HG03571 (cell line): Measurements from ENCODE around the gene PCDHGB1.
"Not testable (repeated sequence)": the region's sequence is repeated elsewhere in the genome, so short reads cannot be mapped to it uniquely, and the experiment has no call there.

ENCODE experiments used
- ATAC-seq: cut with Tn5 transposase; IDR thresholded peaks from one replicate; pipeline ENCODE4 v1.9.1; 2021; ENCODE audit not compliant: unreplicated experiment

Gene PCDHGB1

DNA sequence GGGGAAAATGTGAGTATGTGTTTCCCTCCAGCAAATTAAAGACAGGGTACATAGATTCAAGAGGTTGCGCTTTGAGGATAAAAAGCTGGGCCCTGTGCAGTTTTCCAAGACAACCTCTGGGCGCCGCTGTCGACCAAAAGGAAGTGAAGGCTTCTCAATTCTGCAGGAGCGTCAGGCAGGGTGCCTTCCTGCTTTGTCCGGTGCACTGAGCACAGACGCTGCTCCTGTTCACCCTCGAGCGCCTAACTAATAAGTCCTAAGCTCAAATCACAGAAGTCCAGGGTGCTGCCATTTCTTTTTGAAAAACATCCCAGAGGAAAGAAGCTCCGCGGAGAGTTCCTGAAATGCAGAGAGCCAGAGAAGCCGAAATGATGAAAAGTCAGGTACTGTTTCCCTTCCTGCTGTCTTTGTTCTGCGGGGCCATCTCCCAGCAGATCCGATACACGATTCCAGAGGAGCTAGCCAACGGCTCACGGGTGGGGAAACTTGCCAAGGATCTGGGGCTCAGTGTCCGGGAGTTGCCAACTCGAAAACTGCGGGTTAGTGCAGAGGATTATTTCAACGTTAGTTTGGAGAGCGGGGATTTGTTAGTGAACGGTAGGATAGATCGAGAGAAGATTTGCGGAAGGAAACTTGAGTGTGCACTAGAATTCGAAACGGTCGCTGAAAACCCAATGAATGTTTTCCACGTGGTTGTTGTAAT is at the start of gene PCDHGB1:
PCDHGB1 (plus strand) TSS at position 183 of the 703 bp plus-strand sequence; CDS start at position 345, 162 bp downstream.
- ATAC-seq = no peak

- ATAC-seq = no peak
Observed at GRCh38 chr5:141303756-141304155, 46.1 kb upstream of the PCDHGB1 start, which contains the start of gene SLC25A2. Gene SLC25A2, minus strand, starts transcription at chr5:141304049. Its CDS starts 184 bp downstream, at chr5:141303865.

- no peak for ATAC-seq
Observed at GRCh38 chr5:141306630-141307029, 43.3 kb upstream of the PCDHGB1 start.

DNA sequence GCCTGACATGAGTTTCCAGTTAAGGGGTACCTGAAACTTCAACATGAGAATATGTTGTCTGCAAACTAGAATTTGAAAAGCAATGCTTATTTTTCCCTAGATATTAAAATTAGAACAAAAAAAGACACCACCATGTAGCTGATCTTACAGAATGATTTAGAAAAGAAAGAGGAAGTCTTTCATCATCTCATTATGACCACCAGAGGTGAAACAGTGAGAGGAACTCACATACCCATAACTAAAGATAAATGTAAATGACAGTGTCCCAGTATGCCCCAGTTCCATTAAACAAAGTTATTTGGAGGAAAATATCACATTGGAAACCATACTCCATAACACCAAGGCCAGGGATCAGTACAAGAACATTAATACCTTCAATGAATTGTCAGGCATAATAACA is 36.2 kb upstream of the PCDHGB1 start:
- no peak for ATAC-seq

- not testable (repeated sequence) for ATAC-seq
Observed at GRCh38 chr5:141316963-141317362, 32.9 kb upstream of the PCDHGB1 start.

GRCh38 chr5:141319202-141319601 is 30.7 kb upstream of the PCDHGB1 start:
- ATAC-seq = no peak

DNA sequence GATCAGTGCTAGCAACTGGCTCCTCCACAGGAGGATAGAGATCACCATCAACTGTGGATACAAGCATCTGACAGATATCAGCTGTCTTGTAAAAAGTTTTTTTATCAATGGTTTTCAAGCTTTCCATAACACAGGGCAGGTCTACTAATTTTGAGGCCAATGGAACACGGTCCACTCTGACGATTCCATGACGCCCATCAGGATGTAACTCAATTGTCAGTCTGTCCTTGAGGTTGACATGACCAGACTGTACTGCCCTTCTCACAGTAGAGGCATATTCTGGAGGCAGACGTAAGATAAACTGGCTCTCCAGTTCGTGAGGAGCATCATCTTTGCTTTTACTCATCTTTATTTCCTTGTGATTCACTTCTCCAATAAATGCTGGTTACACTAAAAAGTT is 30.2 kb upstream of the PCDHGB1 start:
- ATAC-seq = no peak

DNA sequence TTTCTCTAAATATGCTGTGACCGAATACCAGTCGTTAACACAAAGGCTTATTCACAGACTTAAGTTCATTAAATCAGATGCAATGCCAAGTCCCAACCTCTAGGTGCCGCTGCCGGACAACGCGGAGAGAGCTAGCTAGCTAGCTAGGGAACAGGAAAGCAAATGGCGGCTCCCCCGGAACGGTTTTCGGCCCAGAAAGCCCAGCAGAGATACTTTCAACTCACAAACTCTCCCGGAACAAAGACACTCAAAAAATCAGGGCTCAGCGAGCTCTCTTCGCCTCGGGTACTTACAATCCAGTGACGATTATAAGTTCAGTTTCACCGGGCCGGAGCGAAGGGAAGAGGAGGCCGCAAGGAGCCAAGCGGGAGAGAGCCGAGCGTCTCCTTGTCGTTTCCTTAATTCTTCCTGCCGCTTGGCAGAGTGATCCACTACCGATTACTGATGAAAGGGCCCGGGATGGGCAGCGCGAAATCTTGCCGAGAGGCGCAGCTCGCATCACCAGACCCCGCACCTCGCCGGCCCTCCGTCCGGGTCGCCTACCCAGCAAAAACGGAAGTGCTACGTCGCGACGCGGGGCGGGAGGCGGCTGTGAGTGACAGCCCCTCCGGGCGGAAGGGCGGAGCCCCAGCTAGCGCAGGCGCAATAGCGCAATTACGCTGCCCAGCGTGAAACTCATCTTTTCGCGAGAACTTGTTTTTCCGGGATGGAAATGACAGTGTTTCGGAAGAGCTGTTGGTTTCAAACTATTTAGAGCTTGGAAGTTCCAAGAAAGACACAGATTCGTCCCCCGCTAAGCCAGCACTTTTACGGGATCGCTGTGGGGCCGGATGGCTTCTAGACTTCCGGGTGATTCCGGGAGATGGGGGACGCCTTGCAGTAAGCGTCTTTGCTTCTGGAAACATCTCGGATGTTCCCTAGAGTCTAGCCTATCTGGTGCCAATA is 29.4 kb upstream of the PCDHGB1 start, which contains the start of gene TAF7:
TAF7 (minus strand) TSS at position 560 of the 945 bp plus-strand sequence. CDS start 740 bp downstream, outside the sequence.
- peak; percentile 92 for ATAC-seq

DNA sequence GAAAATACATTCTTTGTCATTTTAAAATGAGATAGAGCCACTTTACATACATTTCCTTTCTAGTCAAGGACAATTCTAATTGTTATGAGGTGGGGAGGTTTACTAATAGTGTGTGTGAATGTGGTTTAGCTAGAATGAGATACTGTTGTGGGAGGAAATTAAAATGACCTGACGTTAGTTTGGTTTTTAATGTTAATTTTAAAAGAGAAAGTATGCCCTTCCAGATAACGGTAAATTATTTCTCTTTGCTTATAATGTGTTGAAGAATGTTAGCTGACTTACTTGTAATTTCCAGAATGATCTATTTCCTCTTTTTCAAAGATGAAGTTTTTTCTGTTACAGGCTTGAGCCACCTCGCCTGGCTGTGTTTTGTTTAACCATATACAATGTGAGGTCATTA is 27.6 kb upstream of the PCDHGB1 start:
- ATAC-seq = no peak

DNA sequence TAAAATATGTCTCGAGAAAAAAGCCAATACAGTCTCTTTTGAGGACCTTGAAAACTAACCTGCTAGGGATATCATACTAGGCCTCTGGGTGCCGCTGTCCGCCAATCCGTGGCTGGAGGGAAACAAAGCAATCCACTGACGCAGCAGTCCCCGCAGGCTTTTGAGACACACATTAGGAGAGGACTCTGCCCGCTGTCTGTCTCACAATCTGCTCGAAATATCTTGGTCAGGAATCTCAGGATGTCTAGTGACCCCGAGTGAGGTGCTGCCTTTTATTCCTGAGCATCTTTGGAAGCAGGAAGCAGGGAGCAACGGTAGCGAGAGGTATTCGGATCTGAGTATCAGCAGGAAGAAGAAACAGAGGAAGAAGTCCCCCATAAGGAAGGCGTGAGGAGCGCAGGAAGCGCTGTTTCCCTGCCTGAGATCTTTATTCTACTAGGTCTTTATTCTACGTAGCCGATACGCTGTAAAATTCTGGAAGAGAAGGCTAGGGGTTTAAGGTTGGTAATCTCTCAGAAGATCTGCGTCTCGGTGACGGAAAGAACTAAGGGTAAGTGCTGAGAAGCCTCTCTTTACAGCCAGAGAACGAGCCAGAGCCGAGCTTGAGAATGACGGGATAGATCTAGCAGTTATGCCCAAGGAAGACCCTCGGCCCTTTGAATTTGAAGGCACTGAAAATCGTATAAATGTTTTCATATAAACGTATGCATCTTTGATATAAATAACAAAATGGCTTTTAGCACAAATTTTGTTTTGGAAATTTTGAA is 23.6 kb upstream of the PCDHGB1 start:
- ATAC-seq = peak; percentile 66

- ATAC-seq = no peak
Observed at GRCh38 chr5:141328231-141328630, 21.7 kb upstream of the PCDHGB1 start.

DNA sequence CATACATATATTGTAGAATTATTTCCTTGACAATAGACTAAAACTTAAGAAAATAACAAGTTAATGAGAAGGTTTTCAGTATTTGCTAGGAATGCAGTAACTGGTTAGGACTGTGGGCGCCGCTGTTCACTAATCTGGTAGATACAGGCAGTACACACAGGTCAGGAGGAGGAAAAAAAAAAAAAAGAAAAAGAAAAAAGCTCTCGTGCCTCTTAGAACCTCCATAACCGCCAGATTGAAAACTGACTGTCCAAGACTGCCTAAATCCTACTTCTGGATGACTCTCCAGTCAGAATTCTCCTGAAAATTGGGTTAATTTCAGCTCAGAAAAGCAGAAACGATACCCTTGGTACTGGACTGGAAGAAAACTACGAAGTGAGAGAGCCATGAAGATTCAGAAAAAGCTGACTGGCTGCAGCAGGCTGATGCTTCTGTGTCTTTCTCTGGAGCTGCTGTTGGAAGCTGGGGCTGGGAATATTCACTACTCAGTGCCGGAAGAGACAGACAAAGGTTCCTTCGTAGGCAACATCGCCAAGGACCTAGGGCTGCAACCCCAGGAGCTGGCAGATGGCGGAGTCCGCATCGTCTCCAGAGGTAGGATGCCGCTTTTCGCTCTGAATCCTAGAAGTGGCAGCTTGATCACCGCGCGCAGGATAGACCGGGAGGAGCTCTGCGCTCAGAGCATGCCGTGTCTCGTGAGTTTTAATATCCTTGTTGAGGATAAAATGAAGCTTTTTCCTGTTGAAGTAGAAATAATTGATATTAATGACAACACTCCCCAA is 19.4 kb upstream of the PCDHGB1 start, which contains the start of gene PCDHGA1:
PCDHGA1 (plus strand) TSS at position 216 of the 782 bp plus-strand sequence.
- ATAC-seq = no peak

- not testable (repeated sequence) for ATAC-seq
Observed at GRCh38 chr5:141332571-141332970, 17.3 kb upstream of the PCDHGB1 start.

- no peak for ATAC-seq
Observed at GRCh38 chr5:141338538-141339306, 11.2 kb upstream of the PCDHGB1 start, which contains the start of gene PCDHGA2. Gene PCDHGA2, plus strand, starts transcription at chr5:141338760.

DNA sequence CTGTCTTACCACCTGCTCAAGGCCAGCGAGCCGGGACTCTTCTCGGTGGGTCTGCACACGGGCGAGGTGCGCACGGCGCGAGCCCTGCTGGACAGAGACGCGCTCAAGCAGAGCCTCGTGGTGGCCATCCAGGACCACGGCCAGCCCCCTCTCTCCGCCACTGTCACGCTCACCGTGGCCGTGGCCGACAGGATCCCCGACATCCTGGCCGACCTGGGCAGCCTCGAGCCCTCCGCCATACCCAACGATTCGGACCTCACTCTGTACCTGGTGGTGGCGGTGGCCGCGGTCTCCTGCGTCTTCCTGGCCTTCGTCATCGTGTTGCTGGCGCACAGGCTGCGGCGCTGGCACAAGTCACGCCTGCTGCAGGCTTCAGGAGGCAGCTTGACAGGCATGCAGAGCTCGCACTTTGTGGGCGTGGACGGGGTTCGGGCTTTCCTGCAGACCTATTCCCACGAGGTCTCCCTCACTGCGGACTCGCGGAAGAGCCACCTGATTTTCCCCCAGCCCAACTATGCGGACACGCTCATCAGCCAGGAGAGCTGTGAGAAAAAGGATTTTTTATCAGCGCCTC is 9.0 kb upstream of the PCDHGB1 start:
- not testable (repeated sequence) for ATAC-seq

DNA sequence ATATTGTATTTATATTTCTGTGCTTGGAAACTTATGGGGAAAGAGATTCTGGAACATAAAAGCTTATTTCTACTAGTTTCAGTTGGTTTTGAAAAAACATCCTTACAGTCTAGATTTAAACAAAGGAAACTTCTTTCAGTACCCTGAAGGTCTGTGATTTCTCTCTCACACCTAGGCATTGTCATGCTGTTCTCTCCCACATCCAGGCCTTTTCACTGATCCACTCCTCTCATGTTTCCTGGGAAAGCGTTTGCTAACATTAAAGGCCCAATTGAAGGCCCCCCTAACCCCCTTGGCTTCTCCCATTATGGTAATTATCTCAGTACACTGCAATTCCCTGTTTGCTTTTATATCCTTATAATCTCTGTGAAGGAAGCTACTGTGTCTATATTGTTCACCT is 7.1 kb upstream of the PCDHGB1 start:
- ATAC-seq = no peak

- no peak for ATAC-seq
Observed at GRCh38 chr5:141343242-141343952, 6.5 kb upstream of the PCDHGB1 start, which contains the start of gene PCDHGA3. Gene PCDHGA3, plus strand, starts transcription at chr5:141343829. Its CDS starts 205 bp downstream, at chr5:141344034.

GRCh38 chr5:141343953-141344463 is 5.9 kb upstream of the PCDHGB1 start:
- ATAC-seq = no peak
